Activated effector memory CD4-positive, alpha-beta T cell treated with anti-CD3 and anti-CD28 coated beads, Interleukin-2, amount 50 U/mL, for 16 hours (primary cell): ENCODE measurements around the gene SOX10.
"Not testable (repeated sequence)": the region's sequence is repeated elsewhere in the genome, so short reads cannot be mapped to it uniquely, and the experiment has no call there.

Experiments
- DNase-seq: peaks from one replicate; pipeline ENCODE4 v3.0.0-alpha.2; 2020

SOX10 gene

DNA sequence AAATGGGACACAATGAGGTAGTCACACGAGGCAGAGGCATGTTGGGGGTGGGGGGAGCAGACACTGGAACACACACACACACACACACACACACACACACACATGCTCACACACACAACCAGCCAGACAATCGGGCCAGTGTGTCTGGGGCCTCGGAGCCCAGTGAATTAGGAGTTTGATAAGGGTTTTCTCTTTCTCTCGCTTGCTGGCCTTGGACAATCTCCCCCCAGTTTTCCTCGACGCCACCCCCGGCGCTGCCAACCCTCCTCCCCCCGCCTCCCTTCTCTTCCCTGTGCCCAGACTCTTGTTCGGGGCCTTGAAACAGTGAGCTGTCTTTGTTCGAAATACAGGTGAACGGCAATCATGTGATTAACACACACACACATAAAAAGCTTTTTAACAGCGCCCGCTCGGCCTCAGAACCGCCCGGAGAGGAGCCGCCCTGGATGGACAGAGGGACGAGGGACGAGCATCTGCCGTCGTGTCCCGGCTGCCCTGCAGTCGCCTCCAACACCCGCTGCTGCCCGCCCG, 1.5 kb upstream of the SOX10 start:
- no peak for DNase-seq

DNA sequence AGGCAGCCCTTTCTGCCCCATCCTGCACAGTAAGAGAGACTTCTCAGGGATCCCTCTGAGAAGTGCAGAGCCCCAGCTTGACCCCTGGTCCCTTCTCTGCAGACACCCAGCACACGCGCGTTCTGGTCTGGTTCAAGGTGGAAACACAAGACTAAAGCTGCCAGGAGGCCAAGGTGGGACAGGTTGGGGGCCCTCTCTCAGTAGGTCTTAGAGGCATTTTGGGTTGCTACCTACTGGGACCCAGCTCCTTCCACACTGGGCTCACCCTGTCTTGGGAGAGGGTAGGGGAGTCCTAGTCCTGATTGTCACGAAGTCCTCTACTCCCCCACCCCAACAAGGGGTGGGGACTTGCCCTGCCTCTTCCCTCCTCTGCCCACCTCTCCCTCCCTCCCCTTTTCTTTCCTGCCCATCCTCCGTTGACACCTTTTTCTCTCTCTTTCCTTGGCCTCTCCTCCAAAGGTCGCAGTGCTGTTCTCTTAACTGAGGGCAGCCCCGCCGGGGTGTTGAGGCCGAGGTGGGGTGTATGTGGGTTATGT, 763 bp upstream of the SOX10 start:
- no peak for DNase-seq

DNA sequence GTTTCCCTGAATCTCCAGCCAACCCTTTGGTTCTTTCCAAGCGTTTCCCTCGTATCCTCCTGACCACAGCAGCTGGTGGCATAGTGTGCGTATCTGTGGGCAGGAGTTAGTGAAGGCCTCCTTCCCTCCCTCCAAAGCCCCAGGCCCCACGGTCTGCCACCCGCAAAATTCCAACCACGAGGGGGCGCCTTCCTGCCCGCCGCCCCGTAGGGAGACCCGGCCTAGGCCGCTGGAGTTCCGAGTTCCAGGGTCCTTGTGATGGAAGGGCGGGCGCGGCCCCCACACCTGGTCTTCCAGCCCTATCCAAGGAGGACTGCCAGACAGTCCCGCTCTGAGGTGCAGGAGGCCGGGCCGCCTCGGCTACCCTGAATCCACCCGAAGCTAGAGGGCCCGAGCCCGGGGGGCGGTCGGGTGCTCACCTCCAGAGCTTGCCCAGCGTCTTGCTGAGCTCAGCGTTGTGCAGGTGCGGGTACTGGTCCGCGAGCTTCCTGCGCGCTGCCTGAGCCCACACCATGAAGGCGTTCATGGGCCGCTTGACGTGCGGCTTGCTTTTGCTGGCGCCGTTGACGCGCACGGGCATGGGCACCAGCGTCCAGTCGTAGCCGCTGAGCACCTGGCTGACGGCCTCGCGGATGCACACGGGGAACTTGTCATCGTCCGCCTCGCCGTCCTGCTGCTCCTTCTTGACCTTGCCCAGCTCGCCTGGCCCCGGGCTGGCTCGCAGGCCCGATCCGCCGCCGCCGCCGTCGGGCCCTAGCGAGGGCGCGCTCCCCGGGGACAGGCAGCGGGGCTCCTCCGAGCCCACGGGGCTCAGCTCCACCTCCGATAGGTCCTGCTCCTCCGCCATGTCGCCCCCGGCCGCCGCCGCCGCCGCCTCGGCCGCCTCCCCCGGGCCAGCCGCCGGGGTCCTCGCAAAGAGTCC, 1.2 kb downstream of the SOX10 start:
- DNase-seq: no peak

DNA sequence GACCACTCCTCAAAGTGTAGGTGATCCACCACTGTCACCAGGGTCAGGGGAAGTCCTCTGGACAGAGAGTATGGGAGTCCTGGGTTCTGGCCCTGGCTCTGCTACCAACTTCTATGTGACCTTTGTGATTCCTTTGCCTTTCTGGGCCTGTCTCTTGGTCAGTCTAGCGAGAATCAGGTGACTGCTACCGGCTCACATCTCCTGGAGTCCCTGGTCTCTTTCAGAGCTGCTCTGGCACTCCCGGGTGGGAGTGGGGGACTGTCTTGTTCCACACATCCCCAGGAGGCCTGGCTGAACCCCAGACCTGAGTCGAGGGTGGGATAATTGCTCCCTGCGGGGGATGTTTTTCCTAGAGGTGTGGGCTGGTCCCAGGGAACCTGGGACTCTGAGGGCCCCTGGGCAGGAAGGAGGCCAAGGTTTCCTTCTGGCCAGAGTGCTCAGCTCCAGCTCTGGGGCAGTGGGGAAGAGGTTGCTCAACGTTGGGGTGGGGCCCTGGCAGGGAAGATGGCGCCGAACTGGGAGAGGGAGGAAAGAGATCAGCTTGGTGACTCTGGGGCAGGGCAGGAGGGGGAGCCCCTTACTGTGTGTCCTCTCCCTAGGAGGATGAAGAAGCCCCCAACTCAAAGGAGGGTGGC, 2.1 kb downstream of the SOX10 start:
- no peak for DNase-seq

DNA sequence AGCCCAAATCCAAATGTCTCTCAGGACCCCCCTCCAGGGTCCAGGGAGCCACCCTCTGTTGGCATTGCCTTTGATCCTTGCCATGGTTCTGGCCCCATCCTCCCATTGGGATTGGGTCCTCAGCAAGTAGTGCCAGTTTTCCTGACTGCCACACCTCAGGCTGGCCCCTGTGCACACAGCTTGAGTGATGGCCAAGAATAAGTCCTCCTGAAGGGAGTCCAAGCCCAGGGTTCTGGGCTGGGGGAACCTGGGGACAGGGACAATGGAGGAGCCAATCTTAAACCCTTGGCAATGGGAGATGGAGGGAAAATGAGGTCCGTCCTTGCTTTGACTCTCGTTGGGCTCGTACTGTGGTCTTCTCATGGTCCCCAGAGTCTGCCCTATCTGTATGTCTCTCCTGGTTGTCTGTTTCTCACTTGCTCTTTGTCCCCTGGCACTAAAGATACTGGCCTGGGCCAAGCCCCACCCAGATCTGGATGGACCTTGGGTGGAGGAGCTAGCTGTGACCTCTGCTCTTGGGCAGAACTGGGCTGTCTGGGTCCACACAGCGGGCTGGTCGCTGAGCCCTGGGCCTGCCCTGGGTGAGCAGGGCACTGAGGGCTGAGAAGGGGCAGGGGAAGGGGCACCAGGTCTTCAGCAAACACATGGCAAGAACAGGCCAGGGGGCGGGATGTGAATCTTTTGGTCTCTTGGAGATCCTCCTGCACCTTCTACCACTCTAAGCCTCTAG, 2.9 kb downstream of the SOX10 start:
- no peak for DNase-seq

DNA sequence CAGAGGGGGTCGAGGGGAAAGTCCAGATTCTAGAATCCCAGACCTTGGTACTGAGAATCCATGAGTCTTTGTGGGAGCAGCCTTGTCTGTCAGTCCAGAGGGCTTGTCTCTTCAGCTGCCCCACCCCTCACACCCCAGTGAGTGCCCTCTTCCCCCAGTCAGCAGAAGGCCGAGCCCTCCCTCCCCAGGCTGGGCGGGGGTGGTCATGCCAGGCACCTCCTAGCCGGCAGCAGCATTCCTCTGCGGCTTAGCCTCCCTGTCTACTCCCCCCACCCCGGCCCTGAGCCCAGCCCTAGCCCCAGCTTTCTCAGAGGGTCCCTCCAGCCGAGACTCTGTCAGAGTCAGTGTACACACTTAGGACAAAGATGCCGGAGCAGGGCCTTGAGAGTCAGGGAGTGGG, 4.6 kb downstream of the SOX10 start:
- DNase-seq: no peak

DNA sequence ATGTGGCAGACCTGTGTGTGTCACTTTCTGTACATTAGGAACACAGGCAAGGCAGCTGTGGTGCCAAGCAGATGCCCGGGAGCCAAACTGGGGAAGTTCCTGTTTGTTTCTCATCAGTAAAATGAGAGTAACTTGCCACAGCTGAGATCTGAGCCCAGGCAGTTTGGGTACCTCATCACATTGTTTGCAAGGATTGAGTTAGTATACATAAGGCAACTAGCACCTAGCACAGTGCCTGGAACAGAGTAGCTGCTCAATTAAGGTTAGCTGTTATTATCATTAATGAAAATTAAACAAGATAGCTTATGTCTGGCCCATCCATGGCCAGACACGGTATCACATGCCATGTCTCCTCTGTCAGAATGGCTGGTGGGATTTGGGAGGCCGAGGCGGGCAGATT, 7.8 kb downstream of the SOX10 start:
- DNase-seq: no peak

DNA sequence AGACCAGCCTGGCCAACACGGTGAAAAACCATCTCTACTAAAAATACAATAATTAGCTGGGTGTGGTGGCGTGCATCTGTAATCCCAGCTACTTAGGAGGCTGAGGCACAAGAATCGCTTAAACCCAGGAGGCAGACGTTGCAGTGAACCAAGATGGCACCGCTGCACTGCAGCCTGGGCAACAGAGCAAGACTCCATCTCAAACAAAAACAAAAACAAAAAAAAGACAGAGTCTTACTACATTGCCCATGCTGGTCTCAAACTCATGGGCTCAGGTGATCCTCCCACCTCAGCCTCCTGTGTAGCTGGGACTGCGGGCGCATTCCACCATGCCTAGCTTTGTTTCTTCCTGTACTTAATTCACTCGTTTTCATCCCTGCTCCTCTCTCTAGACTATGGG, 8.3 kb downstream of the SOX10 start:
- not testable (repeated sequence) for DNase-seq

DNA sequence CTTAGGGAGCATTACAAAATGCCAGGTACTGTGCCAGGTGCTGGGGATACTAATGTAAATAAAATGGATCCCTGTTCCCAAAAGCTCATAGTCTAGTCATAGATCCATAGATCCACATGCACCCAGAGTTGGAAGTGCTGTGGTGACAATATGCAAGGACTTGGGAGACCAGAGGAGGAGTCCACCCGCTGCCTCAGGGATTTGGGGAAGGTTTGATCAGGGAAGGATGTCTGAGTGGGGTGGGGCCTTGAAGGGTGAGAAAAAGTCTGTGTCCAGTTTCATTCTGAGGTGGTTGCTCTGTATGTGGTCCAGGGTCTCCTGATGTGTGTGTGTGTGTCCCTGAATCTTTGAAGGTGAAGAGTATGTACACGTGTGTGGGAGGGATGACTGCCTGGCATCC, 9.2 kb downstream of the SOX10 start:
- no peak for DNase-seq

DNA sequence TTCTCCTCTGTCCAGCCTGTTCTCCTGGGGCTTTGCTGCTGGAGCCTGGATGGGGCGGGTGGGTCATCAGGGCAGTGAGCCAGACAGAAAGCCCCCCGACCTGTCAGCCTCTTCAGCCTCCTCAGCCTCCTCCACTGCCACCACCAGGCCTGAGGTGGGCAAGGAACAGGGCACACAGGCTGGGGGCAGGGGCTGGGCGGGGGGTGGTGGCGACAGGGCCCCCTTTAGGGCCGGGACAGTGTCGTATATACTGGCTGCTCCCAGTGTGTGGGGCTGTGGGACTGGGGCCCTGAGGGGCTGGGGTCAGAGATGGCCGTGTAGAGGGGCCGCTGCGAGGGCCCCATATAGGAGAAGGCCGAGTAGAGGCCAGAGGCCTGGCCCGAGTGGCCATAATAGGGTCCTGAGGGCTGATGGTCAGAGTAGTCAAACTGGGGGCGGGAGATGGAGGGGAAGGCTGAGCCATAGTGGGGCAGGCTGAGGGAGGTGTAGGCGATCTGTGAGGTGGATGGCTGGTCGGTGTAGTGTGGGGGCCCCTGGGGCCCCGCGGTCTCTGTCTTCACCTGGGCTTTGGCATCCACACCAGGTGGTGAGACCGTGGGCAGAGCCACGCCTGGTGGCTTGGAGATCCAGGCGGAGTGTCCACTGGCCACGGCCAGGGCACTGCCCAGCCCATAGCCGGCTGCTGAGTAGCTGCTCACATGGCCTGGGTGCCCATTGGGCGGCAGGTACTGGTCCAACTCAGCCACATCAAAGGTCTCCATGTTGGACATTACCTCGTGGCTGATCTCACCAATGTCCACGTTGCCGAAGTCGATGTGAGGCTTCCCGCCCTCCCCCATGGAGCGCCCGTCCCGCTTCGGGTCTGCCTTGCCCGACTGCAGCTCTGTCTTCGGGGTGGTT, 10.8 kb downstream of the SOX10 start:
- DNase-seq: no peak

DNA sequence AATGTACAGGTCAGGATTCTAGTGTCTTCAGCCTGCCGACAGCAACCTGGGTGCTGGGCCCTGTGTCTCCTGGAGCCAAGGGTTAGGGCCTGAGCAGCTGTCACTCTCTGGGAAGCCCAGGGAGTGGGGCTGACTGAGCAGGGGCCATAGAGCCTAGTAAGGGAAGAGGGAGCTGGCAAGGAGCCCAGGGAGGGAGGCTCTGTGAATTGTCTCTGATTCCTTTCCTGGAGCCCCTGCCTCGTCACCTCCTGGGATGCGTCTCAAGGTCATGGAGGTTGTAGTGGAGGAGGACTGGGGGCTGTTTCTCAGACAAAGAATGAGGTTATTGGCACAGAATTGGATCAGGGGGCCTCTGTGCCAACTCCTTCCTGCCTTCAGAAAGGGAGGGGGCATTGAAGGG, 11.8 kb downstream of the SOX10 start:
- DNase-seq: no peak

DNA sequence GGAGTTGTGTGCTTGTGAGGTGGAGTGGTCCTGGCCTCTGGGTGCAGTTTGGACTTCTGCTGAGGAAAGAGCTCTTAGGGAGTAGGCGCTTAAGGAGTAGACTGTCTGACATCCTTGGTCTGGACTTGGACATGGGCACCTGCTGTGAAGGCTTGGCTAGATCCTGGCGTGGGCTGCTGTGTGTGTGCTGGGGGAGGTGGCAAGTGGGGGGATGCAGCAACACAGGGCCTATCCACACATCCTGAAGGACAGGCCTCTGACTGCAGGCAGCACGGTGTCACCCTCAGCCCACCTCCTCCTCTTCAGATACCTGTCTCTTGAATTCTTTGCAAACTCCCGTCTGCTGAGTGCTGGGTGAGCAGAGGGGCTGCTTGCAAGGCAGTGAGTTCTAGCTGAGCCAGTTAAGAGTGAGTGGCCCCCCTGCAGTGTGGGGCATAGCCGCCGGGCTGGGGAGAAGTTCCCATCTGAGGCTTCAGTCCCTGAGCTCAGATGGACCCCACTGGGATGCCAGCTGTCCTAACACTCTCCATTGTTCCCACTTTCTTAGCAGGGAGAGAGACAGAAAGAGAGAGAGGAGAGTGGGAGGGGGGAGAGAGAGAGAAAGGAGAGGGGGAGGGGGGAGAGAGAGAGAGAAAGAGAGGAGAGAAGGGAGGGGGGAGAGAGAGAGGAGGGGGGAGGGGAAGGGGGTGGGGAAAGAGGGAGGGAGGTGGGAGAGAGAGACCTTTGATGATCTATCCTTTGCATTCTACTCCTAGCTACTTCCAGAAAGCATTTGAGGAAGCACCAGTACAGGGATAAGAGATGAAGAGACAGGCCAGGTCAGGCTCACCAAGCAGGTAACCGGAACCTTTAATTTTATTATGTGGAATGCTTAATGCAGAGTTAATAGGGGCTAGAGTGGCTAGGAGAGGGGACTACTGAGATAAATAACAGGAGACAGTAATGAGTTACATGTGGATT, 12.6 kb downstream of the SOX10 start:
- DNase-seq: no peak

DNA sequence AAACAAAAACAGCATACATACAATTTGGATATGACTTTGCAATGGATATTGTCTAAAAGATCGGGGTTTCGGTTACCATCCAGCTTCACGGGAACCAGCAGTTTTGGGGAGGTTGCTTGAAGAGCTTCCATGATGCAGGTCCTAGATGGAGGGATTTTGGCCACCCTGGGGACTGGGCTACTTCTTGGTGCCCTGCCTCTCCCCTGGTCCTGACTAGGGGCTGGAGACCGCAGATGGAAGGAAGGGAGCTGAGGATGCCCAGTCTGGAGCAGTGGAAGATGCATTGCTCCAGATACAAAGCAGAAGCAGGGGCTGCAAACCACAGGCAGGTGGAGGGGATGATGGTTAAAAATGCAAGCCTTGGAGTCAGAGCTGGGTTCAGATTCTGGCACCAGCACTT, 13.5 kb downstream of the SOX10 start:
- DNase-seq: no peak

DNA sequence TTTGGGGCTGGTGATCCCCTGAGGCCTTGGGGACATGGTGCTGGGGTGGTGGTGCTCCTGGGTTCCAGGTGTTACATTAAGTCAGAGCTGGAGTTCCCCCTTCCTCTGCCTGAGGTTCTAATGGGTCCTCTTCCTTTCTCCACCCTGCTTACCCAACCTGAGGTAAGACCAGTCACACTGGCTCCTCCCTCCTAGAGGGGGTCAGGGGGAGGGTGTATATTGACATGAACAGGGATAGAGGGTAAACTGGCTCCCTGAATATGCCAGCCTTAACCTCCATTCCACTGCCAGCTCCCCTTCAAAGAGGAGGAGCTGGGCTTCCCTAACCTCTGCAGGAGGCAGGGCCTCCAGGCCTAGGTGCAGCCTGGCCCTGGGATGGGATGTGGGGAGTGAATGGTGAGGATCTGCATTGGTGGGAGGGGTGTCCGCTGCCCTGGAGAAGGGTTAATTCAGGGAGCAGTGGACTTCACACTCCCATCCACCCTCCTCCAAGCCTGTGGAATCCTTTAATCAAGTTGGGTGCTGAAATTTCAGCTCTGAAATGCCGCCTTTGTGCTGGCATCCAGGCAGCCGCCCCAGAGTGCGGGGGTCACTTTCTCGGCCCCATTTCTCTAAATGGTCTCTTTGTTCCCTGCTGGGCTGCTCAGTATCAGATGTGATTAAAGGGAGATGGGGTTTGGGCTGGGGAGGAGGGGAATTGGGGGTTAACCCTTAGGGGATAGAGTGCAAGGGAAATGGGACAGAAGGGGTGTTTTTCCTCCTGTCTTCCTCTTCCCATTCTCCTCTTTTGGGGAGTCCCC, 15.7 kb downstream of the SOX10 start:
- no peak for DNase-seq

DNA sequence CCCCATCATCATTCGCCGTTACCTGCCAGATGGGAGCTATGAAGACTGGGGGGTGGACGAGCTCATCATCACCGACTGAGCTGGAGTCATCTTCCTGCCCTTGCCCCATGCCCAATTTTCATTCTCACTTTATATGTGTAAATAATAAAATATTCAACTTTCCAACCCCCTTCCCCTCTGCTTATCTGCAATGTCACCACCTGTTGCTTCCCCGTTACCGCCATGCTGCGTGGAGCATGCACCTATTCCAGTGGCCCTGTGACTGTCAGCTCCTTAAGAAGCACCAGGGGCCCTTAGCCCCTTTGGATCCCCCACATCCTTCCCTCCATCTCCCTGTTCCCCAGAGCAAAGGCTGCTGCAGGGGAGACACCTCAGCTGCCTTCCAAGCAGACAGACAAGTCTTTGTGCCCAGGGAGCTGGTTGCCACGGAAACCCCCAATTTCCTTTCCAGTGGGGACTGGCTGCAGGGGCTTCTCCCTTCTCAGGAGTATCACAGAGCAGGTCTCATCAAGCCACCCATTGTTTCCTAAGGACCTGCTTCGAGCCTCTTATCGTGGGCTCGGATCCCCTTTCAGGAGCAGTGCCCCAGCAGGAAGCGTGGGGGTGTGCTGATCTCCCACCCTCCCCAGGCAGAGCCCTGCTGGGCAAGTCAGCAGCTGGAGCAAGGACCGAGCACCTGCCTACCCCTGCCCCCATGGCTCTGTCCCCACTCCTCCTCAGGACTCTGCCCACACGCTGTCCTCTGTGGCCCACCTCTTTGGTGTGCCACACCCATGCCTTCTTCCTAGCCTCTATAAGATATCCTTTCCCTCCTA, 16.5 kb downstream of the SOX10 start:
- DNase-seq: no peak

DNA sequence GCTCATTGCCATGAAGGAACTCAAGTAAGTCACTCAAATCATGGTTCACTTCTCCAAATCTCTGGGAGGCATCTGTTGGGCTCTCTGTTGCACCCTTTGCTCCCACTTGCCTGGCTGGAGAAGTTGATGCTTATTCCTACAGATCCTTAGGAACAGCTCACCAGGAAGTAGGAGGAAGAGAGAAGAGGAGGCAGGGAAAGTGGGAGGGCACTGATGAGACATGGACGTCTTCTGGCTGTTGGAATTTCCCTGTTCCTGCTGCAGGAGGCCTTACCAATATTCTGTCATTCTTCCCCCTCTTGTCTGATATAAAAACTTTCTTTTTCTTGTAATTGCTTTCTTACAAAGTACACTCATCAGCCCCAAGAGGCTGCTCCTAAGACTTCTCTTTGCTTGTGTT, 17.2 kb downstream of the SOX10 start:
- no peak for DNase-seq

DNA sequence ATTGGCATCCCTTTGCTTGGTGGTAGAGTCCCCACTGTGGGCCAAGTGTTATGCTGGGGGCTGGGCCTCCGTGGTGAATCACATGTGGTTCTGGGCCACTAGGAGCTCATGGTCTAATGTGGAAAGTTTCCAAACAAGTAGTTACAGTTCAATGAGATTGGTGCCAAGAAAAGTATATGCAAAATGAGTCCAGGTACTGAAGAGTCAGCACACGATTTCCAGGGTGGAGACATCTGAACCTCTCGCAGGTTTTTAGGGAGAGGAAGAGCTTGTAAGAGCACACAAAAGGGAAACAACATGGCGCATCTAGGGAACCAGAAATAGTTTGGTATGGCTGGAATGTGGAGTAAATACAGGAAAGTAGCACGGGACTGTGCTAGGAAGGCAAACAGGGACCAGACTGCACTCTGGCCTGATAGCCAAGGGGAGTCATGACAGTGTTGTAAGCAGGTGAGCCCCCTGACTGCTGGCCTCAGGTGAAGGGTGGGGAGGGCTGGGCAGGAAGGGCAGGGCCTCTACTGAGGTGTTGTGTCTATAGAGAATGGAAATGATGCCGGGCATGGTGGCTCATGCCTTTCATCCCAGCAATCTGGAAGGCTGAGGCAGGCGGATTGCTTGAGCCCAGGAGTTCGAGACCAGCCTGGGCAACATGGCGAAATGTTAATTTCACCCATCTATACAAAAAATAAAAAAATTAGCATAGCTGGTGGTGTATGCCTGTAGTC, 18.3 kb downstream of the SOX10 start:
- no peak for DNase-seq

DNA sequence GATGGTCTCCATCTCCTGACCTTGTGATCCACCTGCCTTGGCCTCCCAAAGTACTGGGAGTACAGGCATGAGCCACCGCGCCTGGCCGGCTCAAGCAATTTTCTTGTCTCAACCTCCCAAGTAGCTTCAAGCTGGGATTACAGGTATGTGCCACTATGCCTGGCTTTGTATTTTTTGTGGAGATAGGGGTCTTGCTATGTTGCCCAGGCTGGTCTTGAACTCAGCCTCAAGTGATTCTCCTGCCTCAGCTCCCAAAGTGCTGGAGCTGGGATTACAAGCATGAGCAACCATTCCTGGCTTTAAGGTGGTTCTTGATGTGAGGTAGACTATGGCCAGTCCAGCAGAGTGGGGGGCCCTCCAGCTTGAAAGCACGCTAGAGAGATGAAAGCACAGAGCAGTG, 23.3 kb downstream of the SOX10 start:
- DNase-seq: no peak
